IMR-90 (cell line): ENCODE results near the gene AKT1S1. TPM values are rescaled to one million over a fixed set of nuclear protein-coding genes. Genes with fewer than 3 reads are reported as not detected.

Experiments used
- ATAC-seq: fragments of 200-7000 bp; cut with Tn5 transposase; 2 replicates; pipeline ENCODE4 v1.9.1; 2020; ENCODE audit warnings: low read depth, mild to moderate bottlenecking, moderate library complexity
- BruUV-seq: library from RNA; stranded (reverse); fragments of 400-500 nt; replicated peaks from 2 replicates; lab custom pipeline; 2021; lab: Mats Ljungman, UMichigan
- CTCF ChIA-PET: fragments of 300-600 bp; formaldehyde crosslinking; extraction: SDS; loops from one replicate; lab custom pipeline; 2021; ENCODE audit warnings: antibody characterized with exemption; lab: Yijun Ruan, JAX
- POLR2A ChIA-PET: fragments of 300-600 bp; sonication (Branson Sonifier 250); formaldehyde crosslinking; loops from one replicate; lab custom pipeline; 2022; ENCODE audit warnings: antibody characterized with exemption; ENCODE audit not compliant: unreplicated experiment; lab: Charles Lee
- DNase-seq: peaks from one replicate; pipeline ENCODE4 v3.0.0; 2013
- H2AFZ ChIP-seq: replicated peaks from 2 replicates; pipeline ENCODE3; 2013; ENCODE audit warnings: low read length, mild to moderate bottlenecking; ENCODE audit not compliant: poor library complexity
- H2AK5ac ChIP-seq: 2 replicates; pipeline ENCODE4 v1.6.1; 2013; ENCODE audit warnings: low read depth, low read length, inconsistent platforms
- H2AK9ac ChIP-seq: replicated peaks from 2 replicates; pipeline ENCODE3; 2013; ENCODE audit warnings: mild to moderate bottlenecking, low read depth, low read length, moderate library complexity; ENCODE audit not compliant: poor library complexity
- H2BK120ac ChIP-seq: 2 replicates; pipeline ENCODE4 v1.6.1; 2013; ENCODE audit warnings: low read depth, low read length, inconsistent platforms
- H2BK15ac ChIP-seq: 3 replicates; pipeline ENCODE4 v1.6.1; 2013; ENCODE audit warnings: low read depth, low read length, inconsistent platforms
- H2BK20ac ChIP-seq: 2 replicates; pipeline ENCODE4 v1.6.1; 2013; ENCODE audit warnings: low read depth, mild to moderate bottlenecking, inconsistent platforms, low read length, moderate library complexity
- H2BK5ac ChIP-seq: 2 replicates; pipeline ENCODE4 v1.6.1; 2013; ENCODE audit warnings: mild to moderate bottlenecking, low read depth, low read length, inconsistent platforms; ENCODE audit not compliant: poor library complexity, severe bottlenecking
- H3K14ac ChIP-seq: replicated peaks from 2 replicates; pipeline ENCODE4 v1.6.1; 2013; ENCODE audit warnings: low read depth, low read length, inconsistent platforms
- H3K18ac ChIP-seq: 2 replicates; pipeline ENCODE4 v1.6.1; 2013; ENCODE audit warnings: low read depth, low read length, control low read depth
- H3K23ac ChIP-seq: 2 replicates; pipeline ENCODE4 v1.6.1; 2013; ENCODE audit warnings: low read depth, low read length, inconsistent platforms
- H3K27ac ChIP-seq: 2 replicates; pipeline ENCODE4 v1.5.1; 2013; ENCODE audit warnings: mild to moderate bottlenecking, control low read depth, low read length; ENCODE audit not compliant: insufficient read depth
- H3K27me3 ChIP-seq: 2 replicates; pipeline ENCODE4 v1.6.1; 2013; ENCODE audit warnings: low read length; ENCODE audit not compliant: control insufficient read depth, insufficient read depth
- H3K36me3 ChIP-seq: 2 replicates; pipeline ENCODE4 v1.6.1; 2013; ENCODE audit warnings: low read length, mixed read lengths; ENCODE audit not compliant: control insufficient read depth, insufficient read depth
- H3K4ac ChIP-seq: 2 replicates; pipeline ENCODE4 v1.6.1; 2013; ENCODE audit warnings: low read depth, low read length, inconsistent platforms
- H3K4me1 ChIP-seq: 2 replicates; pipeline ENCODE4 v1.6.1; 2013; ENCODE audit warnings: low read length, mixed read lengths; ENCODE audit not compliant: control insufficient read depth, insufficient read depth
- H3K4me2 ChIP-seq: 2 replicates; pipeline ENCODE4 v1.6.1; 2013; ENCODE audit warnings: low read depth, mild to moderate bottlenecking, control low read depth, low read length, moderate library complexity
- H3K4me3 ChIP-seq: 2 replicates; pipeline ENCODE4 v1.5.1; 2013; ENCODE audit warnings: low read depth, mild to moderate bottlenecking, control low read depth, low read length, moderate library complexity; ENCODE audit not compliant: insufficient read depth
- H3K56ac ChIP-seq: 2 replicates; pipeline ENCODE4 v1.6.1; 2013; ENCODE audit warnings: low read length, inconsistent platforms; ENCODE audit not compliant: insufficient read depth; ENCODE audit errors: extremely low read depth
- H3K79me1 ChIP-seq, 2 experiments: 2 replicates each; pipeline ENCODE4 v1.6.1; 2013; ENCODE audit warnings: low read length in 2 of 2, inconsistent platforms in 1 of 2, low read depth in 1 of 2
- H3K9ac ChIP-seq: 2 replicates; pipeline ENCODE4 v1.6.1; 2013; ENCODE audit warnings: low read depth, low read length, control low read depth
- H3K9me1 ChIP-seq: 2 replicates; pipeline ENCODE4 v1.6.1; 2013; ENCODE audit warnings: low read length, inconsistent platforms; ENCODE audit not compliant: insufficient read depth
- H3K9me3 ChIP-seq: 2 replicates; pipeline ENCODE4 v1.6.1; 2013; ENCODE audit warnings: low read length; ENCODE audit not compliant: control insufficient read depth, insufficient read depth
- H4K20me1 ChIP-seq: 2 replicates; pipeline ENCODE4 v1.6.1; 2013; ENCODE audit warnings: low read length, inconsistent platforms; ENCODE audit not compliant: insufficient read depth
- H4K5ac ChIP-seq: 2 replicates; pipeline ENCODE4 v1.6.1; 2013; ENCODE audit warnings: mild to moderate bottlenecking, low read depth, low read length, control low read depth
- H4K8ac ChIP-seq, 2 experiments: 2 replicates each; pipeline ENCODE4 v1.6.1; 2013; ENCODE audit warnings: low read depth in 2 of 2, low read length in 2 of 2, control low read depth in 1 of 2, inconsistent platforms in 1 of 2
- H4K91ac ChIP-seq: 2 replicates; pipeline ENCODE4 v1.6.1; 2013; ENCODE audit warnings: low read depth, low read length, inconsistent platforms; ENCODE audit not compliant: insufficient read depth
- BHLHE40 ChIP-seq: fragments of 150-350 bp; IDR thresholded peaks from 2 replicates; pipeline ENCODE4 v1.6.1; 2016; ENCODE audit warnings: mild to moderate bottlenecking, low read depth, low read length
- CEBPB ChIP-seq: IDR thresholded peaks from 2 replicates; pipeline ENCODE4 v1.6.1; 2012; ENCODE audit warnings: low read depth, low read length, improper control_type of control experiment
- CHD1 ChIP-seq: IDR thresholded peaks from 2 replicates; pipeline ENCODE4 v1.6.1; 2012; ENCODE audit warnings: low read depth, low read length, improper control_type of control experiment
- ELK1 ChIP-seq: fragments of 150-350 bp; IDR thresholded peaks from 2 replicates; pipeline ENCODE4 v1.6.1; 2016; ENCODE audit warnings: low read depth, mild to moderate bottlenecking, low read length, moderate library complexity, borderline replicate concordance
- FOS ChIP-seq: fragments of 150-350 bp; IDR thresholded peaks from 2 replicates; pipeline ENCODE4 v1.6.1; 2016; ENCODE audit warnings: low read depth, low read length
- MAFK ChIP-seq: IDR thresholded peaks from 2 replicates; pipeline ENCODE4 v1.6.1; 2012; ENCODE audit warnings: low read depth, low read length, improper control_type of control experiment
- MAZ ChIP-seq: IDR thresholded peaks from 2 replicates; pipeline ENCODE4 v1.6.1; 2012; ENCODE audit warnings: low read depth, mild to moderate bottlenecking, low read length, improper control_type of control experiment, moderate library complexity, borderline replicate concordance
- NFE2L2 ChIP-seq: fragments of 150-350 bp; IDR thresholded peaks from 2 replicates; pipeline ENCODE4 v1.6.1; 2016; ENCODE audit warnings: low read depth, mild to moderate bottlenecking, low read length
- POLR2A ChIP-seq: IDR thresholded peaks from 2 replicates; pipeline ENCODE4 v1.6.1; 2012; ENCODE audit warnings: mild to moderate bottlenecking, low read depth, low read length
- RAD21 ChIP-seq: IDR thresholded peaks from 2 replicates; pipeline ENCODE4 v1.6.1; 2012; ENCODE audit warnings: low read length, improper control_type of control experiment
- RCOR1 ChIP-seq: IDR thresholded peaks from 2 replicates; pipeline ENCODE4 v1.6.1; 2012; ENCODE audit warnings: mild to moderate bottlenecking, low read length, improper control_type of control experiment; ENCODE audit not compliant: insufficient replicate concordance
- RFX5 ChIP-seq: IDR thresholded peaks from 2 replicates; pipeline ENCODE4 v1.8.0; 2012; ENCODE audit warnings: low read depth, mild to moderate bottlenecking, low read length, moderate library complexity
- SMC3 ChIP-seq: fragments of 150-350 bp; IDR thresholded peaks from 2 replicates; pipeline ENCODE4 v1.6.1; 2016; ENCODE audit warnings: low read depth, mild to moderate bottlenecking, antibody characterized with exemption, low read length, moderate library complexity
- USF2 ChIP-seq: fragments of 150-350 bp; IDR thresholded peaks from 2 replicates; pipeline ENCODE4 v1.6.1; 2017; ENCODE audit warnings: mild to moderate bottlenecking, antibody characterized with exemption, low read length, low read depth
- WGBS, 2 experiments: methylation state at CpG; one replicate each; pipeline versions ENCODE4 v1.1.5 to v1.1.7; 2013; ENCODE audit warnings: missing lambda C conversion rate in 2 of 2; ENCODE audit not compliant: insufficient read length in 1 of 2; ENCODE audit errors: extremely low coverage in 2 of 2; 5-methylcytosine and 5-hydroxymethylcytosine counted together
- dilution Hi-C: fragments of 300-500 bp; cut with HindIII; formaldehyde crosslinking; loops from one replicate; pipeline ENCODE4 v1.14.3; 2018; ENCODE audit warnings: low sequenced_read_pairs; ENCODE audit not compliant: unreplicated experiment
- in situ Hi-C: fragments of 300-500 bp; cut with MboI; formaldehyde crosslinking; loops from 3 replicates; pipeline ENCODE4 v1.14.3; 2019; ENCODE audit warnings: low sequenced_read_pairs, inconsistent platforms, mixed read lengths
- intact Hi-C: fragments of 100-400 bp; cut with micrococcal nuclease; formaldehyde crosslinking; loops from 2 replicates; pipeline ENCODE4 v1.10.0; 2022
- polyA plus RNA-seq, 3 experiments: library from polyadenylated mRNA; depleted of rRNA; stranded (reverse); fragments of >200 nt; gene quantifications; 2 replicates each; pipeline ENCODE4 v1.2.3, GENCODE V29; 2012; ENCODE audit warnings: low replicate concordance in 1 of 3
- total RNA-seq: library from RNA; depleted of rRNA; stranded (reverse); fragments of >200 nt; gene quantifications from 2 replicates; pipeline ENCODE4 v1.2.3, GENCODE V29; 2012

Gene AKT1S1
- total and polyA plus RNA-seq, 2 of the 4 experiments (the other 2 are of a cell fraction) = 3.6 to 54.4 TPM

- no peak overlapping the region for H2AK5ac ChIP-seq
- no peak overlapping the region for H3K9ac ChIP-seq
- H3K9me3 ChIP-seq = no peaks in the 10 kb centered on the region
- H3K4me2 ChIP-seq = no peak overlapping the region
- peak overlapping the region; percentile 70 for H2AK9ac ChIP-seq
- intact Hi-C loops = no loop called here
- dilution Hi-C loops = no loop called here
- H2BK15ac ChIP-seq = no peak overlapping the region
- H3K9me1 ChIP-seq = peaks cover 15% of the 10 kb centered on the region
- no peaks in the 10 kb centered on the region for H3K27me3 ChIP-seq
- H2BK5ac ChIP-seq = no peak overlapping the region
- no peak overlapping the region for H3K18ac ChIP-seq
- no peak overlapping the region for H3K14ac ChIP-seq
- H3K36me3 ChIP-seq = peaks cover 65% of the 10 kb centered on the region
- no peak overlapping the region for H2BK120ac ChIP-seq
- H3K4me1 ChIP-seq = peaks cover 20% of the 10 kb centered on the region
- H2BK20ac ChIP-seq = no peak overlapping the region
- H4K8ac ChIP-seq = no peak overlapping the region
- in situ Hi-C loops = loop anchor here (10.0 kb wide), 1 partner anchor 171 kb away; the partner anchor contains the start of gene ADM5
- H4K5ac ChIP-seq = no peak overlapping the region; the same call in 1 of the 2 replicates
- ChIA-PET CTCF (no interaction called here), POLR2A (interaction anchor here (0.5 kb wide), 1 partner anchor 12 kb away, joined by 7 read pairs; the partner anchor contains the start of gene PNKP)
- no peak overlapping the region for H3K56ac ChIP-seq
- no TSS peak for BruUV-seq
- peaks cover 4 to 78% of the 10 kb centered on the region in 2 experiments for H3K79me1 ChIP-seq
- no peak overlapping the region for H4K91ac ChIP-seq
- 93% methylated on average over 3 of the region's 21 CpGs; no CpG with 5 or more reads in 1 of the 2 experiments for WGBS, 2 experiments
- H3K23ac ChIP-seq = no peak overlapping the region
- ATAC-seq (no peak), DNase-seq (no peak)
- H3K4me3 ChIP-seq = no peak overlapping the region
- no peak overlapping the region for H2AFZ ChIP-seq
- H3K27ac ChIP-seq = no peak overlapping the region
- H4K20me1 ChIP-seq = peaks cover 78% of the 10 kb centered on the region
- H3K4ac ChIP-seq = no peak overlapping the region
- TF ChIP-seq FOS (no peak), MAFK (no peak), POLR2A (no peak), RCOR1 (no peak), CEBPB (no peak), BHLHE40 (no peak), SMC3 (no peak), RFX5 (no peak), USF2 (no peak), ELK1 (no peak), RAD21 (no peak), MAZ (no peak), CHD1 (no peak), NFE2L2 (no peak)
Measured at GRCh38 chr19:49855676-49856573, 21.2 kb downstream of the AKT1S1 start.
